ENCODE results near the gene DQX1. TPM values are rescaled to one million over a fixed set of nuclear protein-coding genes. Genes with fewer than 3 reads are reported as not detected.
A peak's percentile ranks its signal among the peaks of the same experiment; 100 is the strongest.

The DQX1 gene
- total RNA-seq, 1 experiment from 2014 or later = 1.3 TPM

- Histone ChIP-seq H3K9me3 (ENCODE audit: insufficient read depth, low read depth) (no peaks in the 10 kb centered on the region), H3K79me2 (ENCODE audit: low read depth) (peaks cover 15% of the 10 kb centered on the region), H3K4me2 (no peak overlapping the region), H3K4me1 (replicated peaks; ENCODE audit: insufficient read depth) (peaks cover 12% of the 10 kb centered on the region), H2AFZ (no peak overlapping the region), H3F3A (ENCODE audit: insufficient read depth, low read depth) (peaks cover 23% of the 10 kb centered on the region; the same call in 1 of the 2 replicates), H3K9me2 (ENCODE audit: insufficient read depth) (no peaks in the 10 kb centered on the region), H3K36me3 (ENCODE audit: low read depth) (no peaks in the 10 kb centered on the region), H4K20me1 (ENCODE audit: insufficient read depth) (no peaks in the 10 kb centered on the region), H3K4me3 (no peak overlapping the region), H3K27ac (no peak overlapping the region), H3K27me3 (ENCODE audit: insufficient read depth, low read depth) (no peaks in the 10 kb centered on the region)
- TF ChIP-seq EZH2 (IDR thresholded peaks at IDR 0.05; ENCODE audit: low read depth) (no peak), CTCF (conservative IDR thresholded peaks at IDR 0.05) (no peak)
- no peak for DNase-seq
- ChIA-PET POLR2A (ENCODE audit: unreplicated experiment) (no interaction called here), CTCF (no interaction called here)
- BruUV-seq (replicated peaks) = no TSS peak
- intact Hi-C loops (cut with micrococcal nuclease; ENCODE audit: unreplicated experiment) = loop anchor here (5.0 kb wide), 1 partner anchor 64 kb away; the partner anchor contains the start of genes CCDC142 and TTC31
Observed at GRCh38 chr2:74546004-74546403, 20.0 kb upstream of the DQX1 start.

GRCh38 chr2:74544634-74545033, 18.6 kb upstream of the DQX1 start:
- TF ChIP-seq EZH2 (IDR thresholded peaks at IDR 0.05; ENCODE audit: low read depth) (no peak), CTCF (conservative IDR thresholded peaks at IDR 0.05) (peak; percentile 43; the same call in 1 of the 2 replicates)
- H3K4me2 ChIP-seq = no peak overlapping the region
- POLR2A ChIA-PET (ENCODE audit: unreplicated experiment) = no interaction called here
- 0 out of 2 replicates have a peak, but pooled peaks cover 1% of the 10 kb centered on the region for H3K4me1 ChIP-seq (replicated peaks; ENCODE audit: insufficient read depth)
- H3F3A ChIP-seq (ENCODE audit: insufficient read depth, low read depth) = peaks cover 23% of the 10 kb centered on the region; the same call in 1 of the 2 replicates
- BruUV-seq (replicated peaks) = no TSS peak
- no peaks in the 10 kb centered on the region for H3K9me2 ChIP-seq (ENCODE audit: insufficient read depth)
- 0 out of 2 replicates have a peak, but pooled peaks cover 2% of the 10 kb centered on the region for H3K79me2 ChIP-seq (ENCODE audit: low read depth)
- no peaks in the 10 kb centered on the region for H4K20me1 ChIP-seq (ENCODE audit: insufficient read depth)
- H3K9me3 ChIP-seq (ENCODE audit: insufficient read depth, low read depth) = no peaks in the 10 kb centered on the region
- DNase-seq = no peak
- intact Hi-C loops (cut with micrococcal nuclease; ENCODE audit: unreplicated experiment) = loop anchor here (5.0 kb wide), 1 partner anchor 62 kb away; the partner anchor contains the start of genes CCDC142 and TTC31
- CTCF ChIA-PET = interaction anchor here (0.8 kb wide), 1 partner anchor 13 kb away, joined by 3 read pairs; no protein-coding TSS in a partner anchor
- no peak overlapping the region for H3K27ac ChIP-seq
- H2AFZ ChIP-seq = no peak overlapping the region
- no peaks in the 10 kb centered on the region for H3K36me3 ChIP-seq (ENCODE audit: low read depth)
- H3K27me3 ChIP-seq (ENCODE audit: insufficient read depth, low read depth) = no peaks in the 10 kb centered on the region
- no peak overlapping the region for H3K4me3 ChIP-seq

- no peaks in the 10 kb centered on the region for H3K9me2 ChIP-seq (ENCODE audit: insufficient read depth)
- no peaks in the 10 kb centered on the region for H3K27me3 ChIP-seq (ENCODE audit: insufficient read depth, low read depth)
- no peak overlapping the region for H3K4me3 ChIP-seq
- no peaks in the 10 kb centered on the region for H3K36me3 ChIP-seq (ENCODE audit: low read depth)
- H2AFZ ChIP-seq = no peak overlapping the region
- H3F3A ChIP-seq (ENCODE audit: insufficient read depth, low read depth) = peaks cover 9% of the 10 kb centered on the region; the same call in 1 of the 2 replicates
- H3K27ac ChIP-seq = no peak overlapping the region
- no peaks in the 10 kb centered on the region for H3K4me1 ChIP-seq (replicated peaks; ENCODE audit: insufficient read depth)
- H3K4me2 ChIP-seq = no peak overlapping the region
- no peak for DNase-seq
- BruUV-seq (replicated peaks) = no TSS peak
- POLR2A ChIA-PET (ENCODE audit: unreplicated experiment) = no interaction called here
- CTCF ChIA-PET = interaction anchor here (0.7 kb wide), 1 partner anchor 209 kb away, joined by 3 read pairs; no protein-coding TSS in a partner anchor
- intact Hi-C loops (cut with micrococcal nuclease; ENCODE audit: unreplicated experiment) = no loop called here
- no peaks in the 10 kb centered on the region for H3K79me2 ChIP-seq (ENCODE audit: low read depth)
- no peaks in the 10 kb centered on the region for H4K20me1 ChIP-seq (ENCODE audit: insufficient read depth)
- H3K9me3 ChIP-seq (ENCODE audit: insufficient read depth, low read depth) = no peaks in the 10 kb centered on the region
- TF ChIP-seq EZH2 (IDR thresholded peaks at IDR 0.05; ENCODE audit: low read depth) (no peak), CTCF (conservative IDR thresholded peaks at IDR 0.05) (no peak)
Observed at GRCh38 chr2:74542978-74543377, 16.9 kb upstream of the DQX1 start.

Measured in PC-9 (cell line).